Hematopoietic multipotent progenitor cell treated with erythropoietin and hydrocortisone succinate and interleukin-3 and kit ligand, for 17 days (in vitro differentiated cells): ENCODE measurements around the gene ACOT4.
"Not testable (repeated sequence)": the region's sequence is repeated elsewhere in the genome, so short reads cannot be mapped to it uniquely, and the experiment has no call there.

Experiments used
- DNase-seq: peaks from one replicate; pipeline ENCODE4 v3.0.0-alpha.2; 2015; ENCODE audit warnings: low spot score

The ACOT4 gene

GRCh38 chr14:73577214-73577613 lies 14.5 kb upstream of the ACOT4 start:
- not testable (repeated sequence) for DNase-seq

- DNase-seq, result not testable (repeated sequence)
These were observed 9.3 kb upstream of the ACOT4 start for GRCh38 chr14:73582102-73582979.

GRCh38 chr14:73588695-73589094 lies 3.0 kb upstream of the ACOT4 start:
- no peak for DNase-seq

GRCh38 chr14:73589116-73589515 lies 2.6 kb upstream of the ACOT4 start:
- DNase-seq, result no peak

GRCh38 chr14:73590673-73591004 lies 1.0 kb upstream of the ACOT4 start:
- not testable (repeated sequence) for DNase-seq

- no peak for DNase-seq
These were observed 2.8 kb downstream of the ACOT4 start for GRCh38 chr14:73594491-73594890.

GRCh38 chr14:73599499-73599898 lies 7.8 kb downstream of the ACOT4 start:
- no peak for DNase-seq

GRCh38 chr14:73602994-73603393 lies 11.3 kb downstream of the ACOT4 start:
- no peak for DNase-seq

- DNase-seq, result no peak
These were observed 14.6 kb downstream of the ACOT4 start for GRCh38 chr14:73606271-73606670.

- no peak for DNase-seq
These were observed 15.6 kb downstream of the ACOT4 start for GRCh38 chr14:73607241-73607640.

- DNase-seq, result no peak
These were observed 19.0 kb downstream of the ACOT4 start for GRCh38 chr14:73610687-73611086.

GRCh38 chr14:73612339-73613045 lies 20.8 kb downstream of the ACOT4 start, which contains the start of gene ACOT6:
ACOT6 (plus strand) TSS chr14:73612517; CDS start chr14:73612572, 55 bp downstream.
- no peak for DNase-seq

GRCh38 chr14:73613046-73613383 lies 21.3 kb downstream of the ACOT4 start:
- no peak for DNase-seq

GRCh38 chr14:73613419-73613963 lies 21.8 kb downstream of the ACOT4 start:
- no peak for DNase-seq

- no peak for DNase-seq
These were observed 25.2 kb downstream of the ACOT4 start for GRCh38 chr14:73616831-73617230.

- no peak for DNase-seq
These were observed 27.9 kb downstream of the ACOT4 start for GRCh38 chr14:73619524-73619923.

GRCh38 chr14:73620268-73620667 lies 28.6 kb downstream of the ACOT4 start:
- no peak for DNase-seq

- DNase-seq, result no peak
These were observed 31.9 kb downstream of the ACOT4 start for GRCh38 chr14:73623504-73624054.

GRCh38 chr14:73625706-73626105 lies 34.0 kb downstream of the ACOT4 start:
- no peak for DNase-seq

- DNase-seq, result no peak
These were observed 35.5 kb downstream of the ACOT4 start for GRCh38 chr14:73627151-73627558.

- DNase-seq, result no peak
These were observed 38.5 kb downstream of the ACOT4 start for GRCh38 chr14:73630009-73630780.
